ENCODE measurements around the gene IGFL1.
"Not testable (repeated sequence)": the region's sequence is repeated elsewhere in the genome, so short reads cannot be mapped to it uniquely, and the experiment has no call there.

The IGFL1 gene

GRCh38 chr19:46270521-46271256 is 41.1 kb downstream of the IGFL1 start:
- no peak for DNase-seq
- TF ChIP-seq CTCF (IDR thresholded peaks at IDR 0.05; ENCODE audit: low read depth, low read length) = no peak
- Histone ChIP-seq H3K27me3 (peaks cover 11% of the 10 kb centered on the region), H3K9me3 (no peaks in the 10 kb centered on the region), H3K36me3 (no peaks in the 10 kb centered on the region), H3K4me1 (no peaks in the 10 kb centered on the region), H3K4me3 (ENCODE audit: low read depth, low read length) (no peak overlapping the region)

GRCh38 chr19:46271481-46272197 is 42.1 kb downstream of the IGFL1 start:
- no peak for DNase-seq

GRCh38 chr19:46273931-46274330 is 44.4 kb downstream of the IGFL1 start:
- H3K36me3 ChIP-seq; H3K4me3 ChIP-seq (ENCODE audit: low read depth, low read length); H3K9me3 ChIP-seq; DNase-seq; H3K4me1 ChIP-seq: not testable (repeated sequence)
- peaks cover 11% of the 10 kb centered on the region for H3K27me3 ChIP-seq

More at GRCh38 chr19:46271481-46272197, 42.1 kb downstream of the IGFL1 start:
- no peak for TF ChIP-seq CTCF (IDR thresholded peaks at IDR 0.05; ENCODE audit: low read depth, low read length)
- Histone ChIP-seq H3K27me3 (peaks cover 11% of the 10 kb centered on the region), H3K4me1 (no peaks in the 10 kb centered on the region), H3K36me3 (no peaks in the 10 kb centered on the region), H3K9me3 (no peaks in the 10 kb centered on the region), H3K4me3 (ENCODE audit: low read depth, low read length) (no peak overlapping the region)

- Histone ChIP-seq H3K4me1 (no peaks in the 10 kb centered on the region), H3K36me3 (no peaks in the 10 kb centered on the region), H3K9me3 (no peaks in the 10 kb centered on the region), H3K4me3 (ENCODE audit: low read depth, low read length) (no peak overlapping the region), H3K27me3 (peaks cover 18% of the 10 kb centered on the region)
- DNase-seq = no peak
- no peak for TF ChIP-seq CTCF (IDR thresholded peaks at IDR 0.05; ENCODE audit: low read depth, low read length)
Measured at GRCh38 chr19:46279177-46279576, 49.6 kb downstream of the IGFL1 start.
